HG03045 (cell line): ENCODE data around the gene RANBP3L.
"Not testable (repeated sequence)": the region's sequence is repeated elsewhere in the genome, so short reads cannot be mapped to it uniquely, and the experiment has no call there.

Experiments
- ATAC-seq: cut with Tn5 transposase; IDR thresholded peaks from one replicate; pipeline ENCODE4 v1.9.1; 2021; ENCODE audit warnings: mild to moderate bottlenecking, moderate library complexity; ENCODE audit not compliant: unreplicated experiment

Gene RANBP3L, protein sequence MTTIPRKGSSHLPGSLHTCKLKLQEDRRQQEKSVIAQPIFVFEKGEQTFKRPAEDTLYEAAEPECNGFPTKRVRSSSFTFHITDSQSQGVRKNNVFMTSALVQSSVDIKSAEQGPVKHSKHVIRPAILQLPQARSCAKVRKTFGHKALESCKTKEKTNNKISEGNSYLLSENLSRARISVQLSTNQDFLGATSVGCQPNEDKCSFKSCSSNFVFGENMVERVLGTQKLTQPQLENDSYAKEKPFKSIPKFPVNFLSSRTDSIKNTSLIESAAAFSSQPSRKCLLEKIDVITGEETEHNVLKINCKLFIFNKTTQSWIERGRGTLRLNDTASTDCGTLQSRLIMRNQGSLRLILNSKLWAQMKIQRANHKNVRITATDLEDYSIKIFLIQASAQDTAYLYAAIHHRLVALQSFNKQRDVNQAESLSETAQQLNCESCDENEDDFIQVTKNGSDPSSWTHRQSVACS

DNA sequence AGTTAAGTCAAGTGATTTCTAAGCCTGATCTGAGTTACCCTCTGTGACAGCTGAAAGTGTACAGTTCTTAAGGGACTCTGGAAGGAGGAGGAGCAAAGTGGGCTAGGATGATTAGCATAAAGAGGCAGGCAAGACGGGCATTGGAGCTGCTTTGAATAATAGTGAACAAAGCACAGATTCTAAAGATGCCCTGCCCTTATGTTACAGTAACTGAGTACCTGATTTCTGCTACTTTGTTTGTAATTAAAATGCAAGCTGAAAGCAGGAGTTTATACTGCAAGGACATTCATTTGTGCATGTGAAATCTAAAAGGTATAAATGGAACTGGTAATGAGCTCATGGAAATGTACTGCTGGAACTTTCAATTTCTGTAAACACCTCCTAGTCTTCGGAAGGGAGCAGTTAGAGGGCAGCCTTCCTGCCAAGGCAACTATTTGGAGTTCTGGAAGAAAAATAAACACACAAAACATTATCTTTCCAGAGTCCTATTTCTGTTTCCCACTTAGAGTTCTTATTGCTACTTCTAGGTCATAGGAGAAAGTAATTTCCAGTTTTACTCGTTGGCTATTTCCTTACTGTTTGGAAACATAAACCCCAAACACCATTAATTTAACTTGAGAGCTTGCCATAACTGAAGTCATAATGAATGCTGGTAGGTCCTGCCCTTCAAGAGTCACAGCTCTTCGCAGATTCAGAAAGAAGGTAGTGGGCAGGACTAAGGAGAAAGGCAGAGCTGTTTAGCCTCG lies at the start of gene RANBP3L:
RANBP3L (minus strand) TSS at position 45 of the 746 bp plus-strand sequence. CDS start 486 bp downstream, outside the sequence.
- ATAC-seq: peak; percentile 51

DNA sequence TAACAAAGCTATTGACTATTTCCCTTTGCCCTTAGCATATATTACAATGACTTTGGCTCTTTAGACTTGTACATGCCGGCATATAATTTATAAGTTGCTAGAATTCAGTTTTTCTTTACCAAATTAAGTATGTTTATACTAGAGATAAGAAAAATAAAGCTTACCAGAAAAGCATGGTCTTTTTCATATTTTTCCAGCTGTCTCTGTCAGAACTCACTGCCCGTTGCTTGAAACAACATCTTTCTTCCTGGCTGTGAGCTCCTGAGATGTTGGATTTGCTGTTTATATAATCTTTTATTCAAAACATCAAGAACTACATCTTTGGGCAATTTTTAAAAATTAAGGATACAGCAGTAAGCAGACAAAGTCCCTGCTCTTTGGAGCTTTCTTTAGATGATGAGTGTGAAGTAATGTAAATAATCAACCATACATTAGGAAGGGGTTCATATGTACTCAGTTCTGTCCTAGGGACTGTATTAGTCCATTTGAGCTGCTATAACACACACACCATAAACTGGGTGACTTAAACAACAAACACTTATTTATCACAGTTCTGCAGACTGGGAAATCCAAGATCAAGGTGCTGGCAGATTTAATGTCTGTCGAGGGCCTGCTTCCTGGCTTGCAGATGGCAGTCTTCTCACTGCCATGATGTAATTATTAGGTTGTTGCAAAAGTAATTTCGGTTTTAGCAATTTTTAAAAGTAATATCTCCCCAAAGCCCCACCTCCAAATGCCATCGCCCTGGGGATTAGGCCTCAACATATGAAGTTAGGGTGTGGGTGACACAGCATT lies 45.4 kb upstream of the RANBP3L start:
- ATAC-seq: no peak

DNA sequence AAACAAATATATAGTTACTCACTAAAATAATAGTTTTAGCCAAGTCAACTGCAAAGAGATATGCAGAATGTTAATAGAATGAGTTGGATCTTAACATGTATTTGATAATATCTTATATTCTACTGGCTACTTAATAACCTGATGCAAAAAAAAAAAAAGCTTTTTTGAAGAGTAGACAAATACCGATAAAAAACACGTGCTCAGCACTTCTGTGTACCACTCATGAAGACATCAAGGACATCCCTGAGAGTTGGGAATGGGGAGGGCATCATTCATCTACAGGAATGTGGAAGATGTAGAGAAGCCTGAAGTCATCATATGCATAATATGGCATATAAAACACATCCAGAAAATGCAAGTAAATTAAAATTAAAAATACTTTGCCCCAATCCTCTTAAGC lies 43.2 kb upstream of the RANBP3L start:
- no peak for ATAC-seq

DNA sequence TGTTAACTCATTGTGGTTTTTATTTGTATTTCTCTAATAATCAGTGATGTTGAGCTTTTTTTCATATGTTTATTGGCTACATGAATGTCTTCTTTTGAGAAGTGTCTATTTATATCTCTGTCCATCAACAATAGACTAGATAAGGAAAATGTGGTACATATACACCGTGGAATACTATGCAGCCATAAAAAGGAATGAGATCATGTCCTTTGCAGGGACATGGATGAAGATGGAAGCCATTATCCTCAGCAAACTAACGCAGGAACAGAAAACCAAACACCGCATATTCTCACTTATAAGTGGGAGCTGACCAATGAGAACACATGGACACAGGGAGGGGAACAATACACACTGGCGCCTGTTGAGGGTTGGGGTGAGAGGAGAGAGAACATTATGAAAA lies 40.0 kb upstream of the RANBP3L start:
- ATAC-seq: not testable (repeated sequence)

DNA sequence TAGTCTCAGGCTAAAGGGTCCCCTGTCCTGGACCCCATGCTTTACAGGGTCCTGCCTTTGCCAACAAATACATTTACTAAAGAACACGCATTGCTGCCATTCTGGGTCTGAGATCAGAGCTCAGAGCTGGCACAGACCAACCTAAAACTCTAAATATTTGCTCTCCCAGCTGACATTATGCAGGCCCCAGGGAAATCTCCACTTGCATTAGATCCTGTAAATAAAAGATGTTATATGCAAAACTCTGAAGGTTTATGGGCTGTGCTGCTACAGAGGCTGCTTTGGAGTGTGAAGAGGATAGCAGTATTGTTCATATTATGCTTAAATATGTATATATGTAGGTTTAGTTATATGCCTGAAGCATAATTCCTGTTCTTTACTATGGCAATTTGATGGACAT lies 35.9 kb upstream of the RANBP3L start:
- ATAC-seq: no peak

DNA sequence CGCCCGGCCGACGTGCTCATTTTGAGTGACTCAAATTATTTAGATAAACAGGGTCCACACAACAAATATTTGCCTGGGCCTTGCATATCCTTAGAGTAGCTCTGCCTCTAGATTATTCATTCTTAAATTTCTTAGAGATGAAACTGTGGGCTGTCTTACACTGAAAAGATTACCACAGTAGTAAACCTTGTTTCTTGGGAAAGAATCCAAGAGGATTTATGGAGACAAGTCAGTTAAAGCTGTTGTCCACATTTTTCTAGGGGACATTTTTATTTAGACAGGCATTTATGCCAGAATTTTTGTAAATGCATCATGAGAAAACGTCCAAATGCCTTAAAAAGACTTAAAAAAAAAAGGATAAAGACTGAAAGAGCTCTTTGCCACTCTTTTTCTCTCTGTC lies 32.6 kb upstream of the RANBP3L start:
- no peak for ATAC-seq

DNA sequence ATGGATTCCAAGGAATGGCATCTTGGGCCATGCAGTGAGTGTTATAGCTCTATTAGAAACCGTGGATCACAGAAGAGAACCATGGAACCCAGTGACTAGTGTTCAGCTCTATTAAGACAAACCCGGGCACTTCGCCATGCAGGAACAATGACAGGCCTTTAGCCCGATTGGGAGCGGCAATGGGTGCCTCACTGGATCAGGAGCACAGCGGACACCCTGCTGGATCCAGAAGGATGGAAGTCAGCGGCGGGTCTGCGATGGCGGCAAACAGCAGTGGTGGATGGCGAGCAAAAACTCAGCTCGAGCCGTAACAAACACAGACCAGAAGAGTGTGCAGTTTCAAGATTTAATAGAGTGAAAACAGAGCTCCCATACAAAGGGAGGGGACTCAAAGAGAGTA lies 31.0 kb upstream of the RANBP3L start:
- ATAC-seq: not testable (repeated sequence)

DNA sequence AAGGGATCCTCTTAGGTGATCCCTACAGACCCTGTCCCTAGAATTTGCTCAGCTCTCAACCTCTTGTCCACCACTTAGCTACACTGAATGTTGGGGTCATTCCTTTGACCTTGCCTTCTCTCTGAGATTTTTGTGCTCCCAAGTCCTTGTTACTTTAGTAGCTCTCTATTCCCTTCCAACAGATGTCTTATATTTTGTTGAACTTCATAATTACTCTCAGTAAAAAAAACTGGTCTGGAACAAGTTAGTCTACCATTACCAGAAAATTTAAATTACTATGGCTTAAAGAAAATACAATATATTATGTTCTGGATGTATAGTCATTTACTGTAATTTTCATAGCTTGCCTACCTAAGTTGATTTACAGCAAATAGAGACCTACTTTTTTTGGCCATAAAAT lies 23.5 kb upstream of the RANBP3L start:
- ATAC-seq: no peak

DNA sequence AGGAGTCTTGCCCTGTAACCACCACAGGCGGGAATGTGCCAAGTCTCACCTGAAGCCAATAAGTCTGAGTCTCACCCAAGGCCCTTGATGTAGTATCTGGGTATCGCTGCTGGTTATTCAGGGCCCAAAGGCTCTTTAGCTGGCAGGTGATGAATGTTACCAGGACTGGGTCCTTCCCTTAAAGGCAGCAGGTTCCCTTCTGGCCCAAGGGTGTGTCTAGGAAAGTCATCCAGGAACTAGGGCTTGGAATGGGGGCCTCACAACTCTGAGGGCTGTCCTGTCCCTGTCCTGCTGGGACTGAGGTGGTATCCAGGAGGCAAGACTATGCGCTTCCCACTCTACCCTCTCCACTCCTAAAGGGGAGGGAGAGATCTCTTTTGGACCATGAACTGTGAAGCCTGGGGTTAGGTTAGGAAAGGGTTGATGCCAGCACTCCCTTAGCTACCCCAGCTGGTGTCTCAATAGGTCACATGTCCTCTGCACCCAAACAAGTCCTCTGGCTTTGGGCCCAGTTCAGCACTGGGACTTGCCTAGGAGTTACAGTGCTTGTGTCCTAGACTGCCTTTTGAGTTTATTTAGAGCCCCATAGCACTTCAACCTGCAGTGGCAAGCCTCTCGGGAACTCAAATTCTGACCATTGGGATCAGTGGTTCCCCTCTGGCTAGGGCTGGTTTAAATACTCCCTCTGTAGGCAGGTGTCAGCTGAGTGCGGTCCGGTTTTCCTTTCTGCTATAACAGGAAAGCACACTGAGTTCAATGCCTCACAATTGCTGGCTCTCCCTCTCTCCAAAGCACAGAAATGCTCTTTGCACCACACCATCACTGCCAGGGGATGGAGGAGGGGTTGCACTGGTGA lies 22.5 kb upstream of the RANBP3L start:
- ATAC-seq: no peak

DNA sequence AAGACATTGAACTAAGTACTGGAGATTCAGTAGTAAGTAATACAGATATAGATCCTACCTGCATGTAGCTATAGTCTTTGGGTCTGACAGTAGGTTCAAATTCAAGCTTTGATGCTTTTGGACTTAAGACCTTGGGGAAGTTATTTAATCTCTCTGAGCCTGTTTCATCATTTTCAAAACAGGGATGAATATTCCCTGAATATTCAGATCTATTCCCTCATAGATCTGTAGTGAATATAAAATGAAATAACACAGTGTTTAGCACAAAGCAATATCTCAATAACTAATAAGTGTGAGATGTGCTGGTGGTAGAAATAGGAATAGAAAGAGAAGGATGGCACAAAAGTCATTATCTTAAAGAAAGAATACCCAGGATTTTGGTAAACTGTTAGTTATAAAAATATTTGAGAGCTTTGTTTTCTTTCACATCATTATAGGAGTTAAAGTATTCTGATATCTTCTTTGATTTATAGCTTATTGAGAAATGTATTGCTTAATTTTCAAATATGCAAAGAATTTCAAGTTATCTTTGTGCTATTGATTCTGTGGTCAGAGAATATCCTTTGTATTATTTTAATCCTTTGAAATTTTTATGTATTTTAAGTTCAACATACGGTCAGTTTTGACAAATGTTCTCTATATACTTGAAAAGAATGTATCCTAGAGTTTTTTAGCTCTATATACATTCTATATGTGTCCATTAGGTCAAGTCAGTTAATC lies 11.4 kb upstream of the RANBP3L start:
- no peak for ATAC-seq

DNA sequence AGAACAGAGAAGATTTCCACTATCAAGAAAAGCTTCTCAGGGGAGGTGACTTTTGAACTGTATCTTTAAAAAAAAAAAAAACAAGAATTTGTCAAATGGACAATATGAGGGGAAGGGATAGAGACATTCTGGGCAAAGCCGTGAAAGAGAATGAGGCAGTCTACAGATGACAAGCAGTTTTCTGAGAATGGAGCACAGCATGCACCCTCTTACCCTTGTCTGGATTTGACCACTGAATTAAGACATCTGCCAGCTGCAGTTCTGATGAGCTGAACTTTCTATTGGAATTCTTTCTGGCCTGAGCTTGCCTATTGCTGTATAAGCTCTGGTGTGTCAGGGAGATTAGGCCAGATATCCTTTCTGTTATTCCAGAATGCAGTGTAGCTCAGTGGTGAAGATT lies 10.3 kb upstream of the RANBP3L start:
- ATAC-seq: no peak

DNA sequence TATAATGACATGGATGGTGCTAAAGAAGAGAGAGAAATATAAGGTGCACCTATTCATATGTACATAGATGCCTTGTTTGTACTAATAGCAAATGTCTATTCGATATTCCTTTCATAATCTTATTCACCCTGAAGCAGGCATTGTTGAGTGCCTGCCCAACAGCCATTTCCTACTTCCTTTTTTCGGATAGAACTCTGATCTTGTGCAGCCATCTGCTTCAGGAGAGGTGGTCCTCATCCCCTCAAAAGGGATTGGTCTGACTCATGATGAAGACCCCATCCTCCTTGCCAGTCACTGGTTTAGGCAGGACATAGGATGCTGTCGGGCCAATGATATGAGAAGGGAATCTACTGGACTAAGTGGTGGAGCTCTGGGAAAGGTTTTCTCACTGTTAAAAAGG lies 8.4 kb upstream of the RANBP3L start:
- ATAC-seq: no peak

DNA sequence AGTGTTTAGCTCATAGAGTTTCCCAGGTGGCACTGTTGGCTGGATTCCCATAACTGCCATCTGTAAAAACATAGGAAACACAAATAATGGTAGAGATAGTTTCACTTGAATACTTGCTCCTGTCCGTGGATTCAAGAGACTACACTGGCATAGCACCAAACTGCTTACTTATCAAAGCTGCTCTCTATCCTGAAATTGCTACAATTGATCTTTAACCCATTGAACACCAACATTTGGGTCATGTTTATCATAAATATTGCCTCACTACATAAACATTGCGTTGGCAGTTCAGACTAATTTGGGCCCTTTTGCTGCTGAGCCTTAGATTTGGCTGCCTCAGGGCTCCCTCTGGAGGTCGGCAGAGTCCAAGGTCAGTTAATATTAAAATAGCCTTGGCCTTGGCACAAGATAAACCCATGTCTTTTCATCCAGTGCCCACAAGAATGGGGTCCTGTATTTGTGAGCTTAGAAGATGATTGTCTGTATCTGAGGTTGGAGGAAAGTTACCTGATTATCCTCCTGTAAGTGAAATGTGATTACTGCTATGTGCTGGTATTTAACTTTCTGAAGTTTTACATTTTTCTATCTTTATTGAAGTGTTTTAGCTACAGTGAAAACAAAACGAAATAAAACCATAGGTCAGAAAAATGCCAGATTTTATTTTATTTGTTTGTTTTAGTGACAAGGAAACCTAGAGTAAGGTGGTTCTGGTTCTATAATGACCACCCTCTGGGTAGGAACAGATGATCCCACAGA lies 4.0 kb upstream of the RANBP3L start:
- peak; percentile 68 for ATAC-seq

DNA sequence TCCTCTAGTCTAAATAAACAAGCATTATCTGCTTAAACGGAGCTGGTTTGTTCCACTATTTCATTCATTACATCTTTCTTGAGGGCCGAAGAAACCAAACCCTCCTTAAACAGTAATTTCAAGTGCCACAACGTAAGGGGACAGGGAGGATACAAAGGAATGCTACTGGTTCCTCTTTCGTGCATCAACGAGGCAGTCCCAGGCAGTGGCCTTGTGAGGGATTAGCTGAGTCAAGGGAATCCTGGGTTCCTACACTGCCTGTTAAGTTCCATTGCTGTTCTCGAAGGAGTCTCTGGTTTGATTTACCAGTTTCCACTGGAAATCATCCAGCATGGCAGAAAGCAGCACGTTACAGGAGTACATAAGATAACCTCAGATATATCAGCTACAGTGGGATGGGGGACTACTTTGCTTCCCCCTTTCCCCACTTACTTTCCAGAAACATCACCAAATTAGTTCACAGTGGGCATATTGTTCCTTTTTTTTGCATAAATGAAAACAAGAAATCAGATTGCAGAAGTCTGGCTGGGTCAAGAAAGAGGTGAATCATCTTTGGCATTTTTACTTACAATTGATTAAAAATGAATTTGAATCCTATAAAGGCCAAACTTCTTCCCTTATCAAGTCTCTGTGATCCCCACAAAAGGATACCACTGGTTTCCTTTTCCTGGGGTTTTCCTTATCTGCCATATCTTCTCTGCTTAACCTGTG lies 2.5 kb upstream of the RANBP3L start:
- no peak for ATAC-seq

DNA sequence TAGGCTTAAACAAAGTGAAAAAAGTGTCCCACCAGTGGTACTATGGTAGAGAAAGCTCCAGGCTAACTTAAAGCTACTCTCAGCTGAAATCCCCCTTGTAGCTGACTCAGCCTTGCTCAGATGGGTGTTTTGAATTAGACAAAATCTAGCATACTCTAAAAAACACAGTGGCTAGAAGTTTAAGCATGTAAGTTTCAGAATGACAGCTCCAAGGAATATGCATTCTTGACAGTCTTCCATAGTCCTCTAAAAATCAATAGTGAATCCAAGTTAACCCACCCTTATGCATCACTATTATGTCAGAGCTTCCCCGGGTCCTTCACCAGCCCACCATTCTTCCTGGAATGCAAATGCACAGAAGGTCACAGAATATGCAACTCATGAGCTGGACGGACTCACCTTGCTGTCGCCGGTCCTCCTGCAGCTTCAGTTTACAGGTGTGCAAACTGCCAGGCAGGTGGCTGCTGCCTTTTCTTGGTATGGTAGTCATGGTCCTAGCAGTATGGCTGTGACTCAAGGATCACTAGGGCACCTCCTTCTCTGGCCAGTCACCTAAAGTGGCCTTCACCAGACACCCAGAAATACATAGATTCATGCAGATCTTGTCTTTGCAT lies 668 bp downstream of the RANBP3L start:
- no peak for ATAC-seq

DNA sequence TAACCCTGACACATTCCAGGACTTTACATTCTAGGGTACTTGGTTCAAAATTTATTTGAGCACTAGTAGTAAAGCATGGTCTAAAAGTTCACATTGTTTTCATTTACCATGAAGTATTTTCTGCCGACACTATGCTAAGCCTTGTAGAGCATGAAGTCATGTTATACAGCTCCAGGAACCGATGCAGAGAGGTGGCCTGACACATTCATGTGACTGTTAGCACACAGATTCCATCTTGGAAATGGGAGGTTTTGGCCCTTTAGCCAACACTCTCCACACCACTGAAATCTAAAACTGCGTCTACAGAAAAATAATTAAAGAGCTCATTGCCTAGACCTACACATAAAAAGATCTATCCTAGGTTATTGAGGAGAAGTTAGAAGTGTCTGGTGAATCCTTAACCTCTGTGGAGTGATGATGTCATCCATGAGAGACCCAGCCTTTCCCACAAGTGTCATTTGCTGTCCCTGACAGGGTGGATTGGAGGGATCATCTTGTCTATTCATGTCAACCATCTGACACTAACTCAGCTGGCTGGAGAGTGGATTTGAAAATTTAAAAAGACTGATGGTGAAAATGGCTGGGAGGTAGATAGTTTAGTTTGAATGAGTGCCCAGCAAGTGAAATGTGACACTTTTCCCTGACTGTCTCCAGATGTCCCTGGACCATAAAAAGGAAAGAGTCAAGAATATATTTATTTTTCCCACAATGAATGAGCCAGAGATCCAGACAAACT lies 1.3 kb downstream of the RANBP3L start:
- ATAC-seq: no peak

DNA sequence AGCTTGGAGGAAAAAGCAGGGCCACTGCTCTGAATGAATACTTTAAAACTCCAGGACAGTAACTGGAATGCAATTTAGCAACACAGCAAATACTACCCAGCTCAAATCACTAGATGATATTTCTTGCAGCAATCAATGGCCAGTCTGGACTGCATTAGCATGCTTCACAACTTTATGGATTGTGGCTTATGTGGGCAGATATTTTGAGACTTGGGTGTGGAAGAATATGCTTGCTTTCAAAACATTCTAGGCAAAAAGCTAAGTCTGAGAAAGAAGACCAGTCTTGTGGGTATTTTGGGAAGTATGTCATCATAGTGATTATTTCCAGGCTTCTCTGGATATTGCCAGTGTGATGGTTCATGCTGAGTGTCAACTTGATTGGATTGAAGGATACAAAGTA lies 3.1 kb downstream of the RANBP3L start:
- ATAC-seq: no peak
